HEK293 (cell line): ENCODE data around the gene ICAM2.

Source experiments
- CTCF ChIA-PET: fragments of 350-600 bp; formaldehyde crosslinking; extraction: SDS; loops from one replicate; lab custom pipeline; 2021; ENCODE audit warnings: antibody characterized with exemption; lab: Yijun Ruan, JAX
- POLR2A ChIA-PET: fragments of 300-600 bp; formaldehyde crosslinking; extraction: SDS; loops from one replicate; lab custom pipeline; 2020; ENCODE audit warnings: antibody characterized with exemption, inconsistent platforms; lab: Yijun Ruan, JAX
- H3K27ac ChIP-seq: fragments of 200-500 bp; sonication (Bioruptor generic); 2 replicates; pipeline ENCODE4 v1.5.1; 2014; ENCODE audit warnings: low read depth, low read length, control low read depth, inconsistent platforms; ENCODE audit errors: extremely low read depth
- H3K36me3 ChIP-seq, 2 experiments: fragments of 200-500 bp in 1 of 2; sonication (Bioruptor generic) in 1 of 2; 1 replicate in 1 of 2; 2 replicates in 1 of 2; pipeline ENCODE4 v1.5.1; 2014 to 2017; ENCODE audit warnings: inconsistent platforms in 2 of 2, low read length in 2 of 2; ENCODE audit not compliant: control insufficient read depth in 2 of 2, insufficient read depth in 1 of 2
- H3K4me1 ChIP-seq: fragments of 200-500 bp; sonication (Bioruptor generic); 2 replicates; pipeline ENCODE4 v1.5.1; 2014; ENCODE audit warnings: mild to moderate bottlenecking, low read length, inconsistent platforms; ENCODE audit not compliant: control insufficient read depth, insufficient read depth
- H3K4me3 ChIP-seq: 2 replicates; pipeline ENCODE4 v1.5.1; 2011; ENCODE audit warnings: low read depth, mild to moderate bottlenecking, control low read depth, low read length, moderate library complexity
- H3K9me3 ChIP-seq: fragments of 200-500 bp; sonication (Bioruptor generic); 2 replicates; pipeline ENCODE4 v1.5.1; 2014; ENCODE audit warnings: low read depth, low read length, inconsistent platforms; ENCODE audit not compliant: control insufficient read depth, insufficient read depth
- GLIS2 ChIP-seq: fragments of 450-650 bp; formaldehyde crosslinking; IDR thresholded peaks from 2 replicates; pipeline ENCODE4 v1.5.1; 2016; ENCODE audit warnings: missing biosample characterization, missing genetic modification characterization
- KLF16 ChIP-seq: fragments of 450-650 bp; formaldehyde crosslinking; IDR thresholded peaks from 2 replicates; pipeline ENCODE4 v1.5.1; 2017; ENCODE audit warnings: missing biosample characterization, missing genetic modification characterization
- KLF9 ChIP-seq: fragments of 450-650 bp; formaldehyde crosslinking; IDR thresholded peaks from 2 replicates; pipeline ENCODE4 v1.5.1; 2016; ENCODE audit warnings: missing biosample characterization, missing genetic modification characterization, low read depth
- SCRT1 ChIP-seq: fragments of 450-650 bp; formaldehyde crosslinking; IDR thresholded peaks from 2 replicates; pipeline ENCODE4 v1.5.1; 2016; ENCODE audit warnings: missing biosample characterization, missing genetic modification characterization, borderline replicate concordance
- SETDB1 ChIP-seq: IDR thresholded peaks from one replicate; pipeline ENCODE4 v1.6.1; 2017; ENCODE audit warnings: mild to moderate bottlenecking, low read length, moderate library complexity, mixed read lengths; ENCODE audit not compliant: insufficient read length
- SP7 ChIP-seq: fragments of 450-650 bp; formaldehyde crosslinking; IDR thresholded peaks from 2 replicates; pipeline ENCODE4 v1.5.1; 2016; ENCODE audit warnings: missing biosample characterization, missing genetic modification characterization
- WT1 ChIP-seq: fragments of 450-650 bp; formaldehyde crosslinking; IDR thresholded peaks from 2 replicates; pipeline ENCODE4 v1.5.1; 2016; ENCODE audit warnings: missing biosample characterization, missing genetic modification characterization
- ZNF157 ChIP-seq: fragments of 450-650 bp; formaldehyde crosslinking; IDR thresholded peaks from 2 replicates; pipeline ENCODE4 v1.5.1; 2016; ENCODE audit warnings: missing biosample characterization, missing genetic modification characterization
- ZNF202 ChIP-seq: fragments of 450-650 bp; formaldehyde crosslinking; IDR thresholded peaks from 2 replicates; pipeline ENCODE4 v1.5.1; 2016; ENCODE audit warnings: missing biosample characterization, missing genetic modification characterization, borderline replicate concordance
- ZNF221 ChIP-seq: fragments of 450-650 bp; formaldehyde crosslinking; IDR thresholded peaks from 2 replicates; pipeline ENCODE4 v1.5.1; 2017; ENCODE audit warnings: missing biosample characterization, missing genetic modification characterization, borderline replicate concordance
- ZNF274 ChIP-seq, 2 experiments: fragments of 200-500 bp in 1 of 2; fragments of 450-650 bp in 1 of 2; sonication (Bioruptor generic) in 1 of 2; formaldehyde crosslinking in 1 of 2; IDR thresholded peaks; 2 replicates each; pipeline versions ENCODE4 v1.5.1 to v1.6.1; 2014 to 2016; ENCODE audit warnings: borderline replicate concordance in 1 of 2, inconsistent platforms in 1 of 2, low read length in 1 of 2, missing biosample characterization in 1 of 2, missing genetic modification characterization in 1 of 2
- ZNF473 ChIP-seq: fragments of 450-650 bp; formaldehyde crosslinking; IDR thresholded peaks from 2 replicates; pipeline ENCODE4 v1.5.1; 2017; ENCODE audit warnings: missing biosample characterization, missing genetic modification characterization
- ZNF529 ChIP-seq: fragments of 450-650 bp; formaldehyde crosslinking; IDR thresholded peaks from 2 replicates; pipeline ENCODE4 v1.5.1; 2017; ENCODE audit warnings: missing genetic modification characterization, missing biosample characterization; ENCODE audit not compliant: insufficient replicate concordance
- ZNF558 ChIP-seq: fragments of 450-650 bp; formaldehyde crosslinking; IDR thresholded peaks from 2 replicates; pipeline ENCODE4 v1.5.1; 2016; ENCODE audit warnings: missing biosample characterization, missing genetic modification characterization
- ZNF626 ChIP-seq: fragments of 450-650 bp; sonication (Bioruptor Pico); formaldehyde crosslinking; IDR thresholded peaks from 2 replicates; pipeline ENCODE4 v1.5.1; 2018; ENCODE audit warnings: missing biosample characterization, missing genetic modification characterization, inconsistent platforms
- ZNF768 ChIP-seq: fragments of 450-650 bp; formaldehyde crosslinking; IDR thresholded peaks from 2 replicates; pipeline ENCODE4 v1.5.1; 2018; ENCODE audit warnings: missing biosample characterization, mild to moderate bottlenecking, missing genetic modification characterization
- ZNF776 ChIP-seq: fragments of 450-650 bp; formaldehyde crosslinking; IDR thresholded peaks from 2 replicates; pipeline ENCODE4 v1.5.0; 2017; ENCODE audit warnings: missing biosample characterization, missing genetic modification characterization, borderline replicate concordance
- ZNF830 ChIP-seq: fragments of 450-650 bp; IDR thresholded peaks from 2 replicates; pipeline ENCODE4 v1.5.0; 2018; ENCODE audit warnings: missing biosample characterization, missing genetic modification characterization, low read depth, mild to moderate bottlenecking, moderate library complexity
- TF ChIP-seq, protein P1 (sequence below): fragments of 450-650 bp; formaldehyde crosslinking; conservative IDR thresholded peaks from 2 replicates; pipeline ENCODE4 v1.5.1; 2016; ENCODE audit warnings: low read depth, missing biosample characterization, missing genetic modification characterization
- TF ChIP-seq, protein P2 (sequence below): fragments of 450-650 bp; formaldehyde crosslinking; IDR thresholded peaks from 2 replicates; pipeline ENCODE4 v1.5.1; 2016; ENCODE audit warnings: missing biosample characterization, missing genetic modification characterization
- TF ChIP-seq, protein P3 (sequence below): fragments of 450-650 bp; formaldehyde crosslinking; IDR thresholded peaks from 2 replicates; pipeline ENCODE4 v1.5.1; 2016; ENCODE audit warnings: missing biosample characterization, missing genetic modification characterization, borderline replicate concordance
- TF ChIP-seq, protein P4 (sequence below): fragments of 450-650 bp; formaldehyde crosslinking; IDR thresholded peaks from 2 replicates; pipeline ENCODE4 v1.5.1; 2016; ENCODE audit warnings: missing biosample characterization, missing genetic modification characterization

ICAM2 gene

DNA sequence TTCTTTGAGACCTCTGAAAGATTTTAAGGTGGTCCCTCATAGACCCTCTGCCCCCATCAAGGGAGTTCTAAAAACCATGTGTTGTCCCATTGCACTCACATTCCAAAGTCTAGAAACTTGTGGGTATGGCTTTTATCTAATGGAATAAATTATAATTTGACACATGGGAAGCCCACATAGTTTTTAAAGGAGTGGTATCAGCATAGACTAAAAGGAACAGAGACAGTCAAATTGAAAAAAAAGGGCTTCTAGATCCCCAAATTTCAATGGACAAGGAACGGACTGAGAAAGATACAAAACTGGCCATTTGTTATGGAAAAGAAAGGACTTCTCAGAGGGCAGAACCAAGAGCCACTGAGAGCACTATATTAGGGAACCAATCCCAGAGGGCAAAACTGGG, 48.7 kb upstream of the ICAM2 start:
- Histone ChIP-seq H3K4me3 (no peak overlapping the region), H3K4me1 (no peaks in the 10 kb centered on the region), H3K9me3 (no peaks in the 10 kb centered on the region), H3K27ac (no peak overlapping the region), H3K36me3 (peaks cover 0 to 47% of the 10 kb centered on the region in 2 experiments; a peak in 2 of 3 replicates)
- TF ChIP-seq ZNF776 (tag by site-specific recombination), result no peak
- TF ChIP-seq ZNF768, result 0 out of 2 replicates have a peak, but pooled peaks have one; percentile 42
- TF ChIP-seq ZNF157 (tag by site-specific recombination), result no peak
- TF ChIP-seq SETDB1, result peak; percentile 88
- TF ChIP-seq ZNF529, result no peak
- TF ChIP-seq ZNF626, result peak; percentile 49; the same call in 1 of the 2 replicates
- TF ChIP-seq, protein P1, sequence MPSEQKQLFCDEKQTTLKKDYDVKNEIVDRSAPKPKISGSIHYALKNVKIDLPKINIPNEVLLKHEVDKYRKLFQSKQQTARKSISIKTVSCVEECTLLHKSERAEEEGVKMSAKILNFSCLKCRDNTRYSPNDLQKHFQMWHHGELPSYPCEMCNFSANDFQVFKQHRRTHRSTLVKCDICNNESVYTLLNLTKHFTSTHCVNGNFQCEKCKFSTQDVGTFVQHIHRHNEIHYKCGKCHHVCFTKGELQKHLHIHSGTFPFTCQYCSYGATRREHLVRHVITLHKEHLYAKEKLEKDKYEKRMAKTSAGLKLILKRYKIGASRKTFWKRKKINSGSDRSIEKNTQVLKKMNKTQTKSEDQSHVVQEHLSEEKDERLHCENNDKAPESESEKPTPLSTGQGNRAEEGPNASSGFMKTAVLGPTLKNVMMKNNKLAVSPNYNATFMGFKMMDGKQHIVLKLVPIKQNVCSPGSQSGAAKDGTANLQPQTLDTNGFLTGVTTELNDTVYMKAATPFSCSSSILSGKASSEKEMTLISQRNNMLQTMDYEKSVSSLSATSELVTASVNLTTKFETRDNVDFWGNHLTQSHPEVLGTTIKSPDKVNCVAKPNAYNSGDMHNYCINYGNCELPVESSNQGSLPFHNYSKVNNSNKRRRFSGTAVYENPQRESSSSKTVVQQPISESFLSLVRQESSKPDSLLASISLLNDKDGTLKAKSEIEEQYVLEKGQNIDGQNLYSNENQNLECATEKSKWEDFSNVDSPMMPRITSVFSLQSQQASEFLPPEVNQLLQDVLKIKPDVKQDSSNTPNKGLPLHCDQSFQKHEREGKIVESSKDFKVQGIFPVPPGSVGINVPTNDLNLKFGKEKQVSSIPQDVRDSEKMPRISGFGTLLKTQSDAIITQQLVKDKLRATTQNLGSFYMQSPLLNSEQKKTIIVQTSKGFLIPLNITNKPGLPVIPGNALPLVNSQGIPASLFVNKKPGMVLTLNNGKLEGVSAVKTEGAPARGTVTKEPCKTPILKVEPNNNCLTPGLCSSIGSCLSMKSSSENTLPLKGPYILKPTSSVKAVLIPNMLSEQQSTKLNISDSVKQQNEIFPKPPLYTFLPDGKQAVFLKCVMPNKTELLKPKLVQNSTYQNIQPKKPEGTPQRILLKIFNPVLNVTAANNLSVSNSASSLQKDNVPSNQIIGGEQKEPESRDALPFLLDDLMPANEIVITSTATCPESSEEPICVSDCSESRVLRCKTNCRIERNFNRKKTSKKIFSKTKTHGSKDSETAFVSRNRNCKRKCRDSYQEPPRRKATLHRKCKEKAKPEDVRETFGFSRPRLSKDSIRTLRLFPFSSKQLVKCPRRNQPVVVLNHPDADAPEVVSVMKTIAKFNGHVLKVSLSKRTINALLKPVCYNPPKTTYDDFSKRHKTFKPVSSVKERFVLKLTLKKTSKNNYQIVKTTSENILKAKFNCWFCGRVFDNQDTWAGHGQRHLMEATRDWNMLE (tag by site-specific recombination), result no peak
- no peak for TF ChIP-seq SP7 (tag by site-specific recombination)
- no peak for TF ChIP-seq ZNF558 (tag by site-specific recombination)
- TF ChIP-seq, protein P2, sequence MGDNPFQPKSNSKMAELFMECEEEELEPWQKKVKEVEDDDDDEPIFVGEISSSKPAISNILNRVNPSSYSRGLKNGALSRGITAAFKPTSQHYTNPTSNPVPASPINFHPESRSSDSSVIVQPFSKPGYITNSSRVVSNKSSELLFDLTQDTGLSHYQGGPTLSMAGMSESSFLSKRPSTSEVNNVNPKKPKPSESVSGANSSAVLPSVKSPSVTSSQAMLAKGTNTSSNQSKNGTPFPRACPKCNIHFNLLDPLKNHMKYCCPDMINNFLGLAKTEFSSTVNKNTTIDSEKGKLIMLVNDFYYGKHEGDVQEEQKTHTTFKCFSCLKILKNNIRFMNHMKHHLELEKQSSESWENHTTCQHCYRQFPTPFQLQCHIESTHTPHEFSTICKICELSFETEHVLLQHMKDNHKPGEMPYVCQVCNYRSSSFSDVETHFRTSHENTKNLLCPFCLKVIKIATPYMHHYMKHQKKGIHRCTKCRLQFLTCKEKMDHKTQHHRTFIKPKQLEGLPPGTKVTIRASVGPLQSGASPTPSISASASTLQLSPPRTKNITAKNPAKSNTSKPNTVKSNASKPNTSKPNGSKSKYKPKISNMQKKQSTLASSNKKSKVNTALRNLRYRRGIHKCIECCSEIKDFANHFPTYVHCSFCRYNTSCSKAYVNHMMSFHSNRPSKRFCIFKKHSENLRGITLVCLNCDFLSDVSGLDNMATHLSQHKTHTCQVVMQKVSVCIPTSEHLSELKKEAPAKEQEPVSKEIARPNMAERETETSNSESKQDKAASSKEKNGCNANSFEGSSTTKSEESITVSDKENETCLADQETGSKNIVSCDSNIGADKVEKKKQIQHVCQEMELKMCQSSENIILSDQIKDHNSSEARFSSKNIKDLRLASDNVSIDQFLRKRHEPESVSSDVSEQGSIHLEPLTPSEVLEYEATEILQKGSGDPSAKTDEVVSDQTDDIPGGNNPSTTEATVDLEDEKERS, result peak; percentile 53; the same call in 1 of the 2 replicates
- ChIA-PET CTCF (interaction anchor here (0.9 to 2.3 kb wide), 2 partner anchors 40 to 65 kb away, joined by 4 to 8 read pairs; no protein-coding TSS in a partner anchor), POLR2A (no interaction called here)

DNA sequence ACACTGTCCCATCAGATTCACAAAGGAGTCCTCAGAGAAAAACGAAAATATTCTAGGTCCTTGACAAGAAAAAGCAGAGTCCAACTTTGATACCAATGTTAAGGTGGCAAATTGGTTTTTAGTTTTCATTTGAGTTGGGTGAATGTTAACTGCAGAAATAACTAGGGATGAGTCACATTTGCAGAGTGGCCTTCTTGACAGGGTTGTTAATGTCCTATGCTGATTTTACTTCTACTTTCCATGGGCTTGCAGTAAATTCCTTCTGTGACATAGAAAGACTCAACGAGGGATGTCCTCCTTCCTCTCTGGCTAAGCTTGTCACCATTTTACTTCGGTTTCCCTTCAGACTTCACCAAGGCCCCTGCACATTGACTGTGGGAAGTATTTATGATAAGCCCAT, 47.2 kb upstream of the ICAM2 start:
- H3K9me3 ChIP-seq, result no peaks in the 10 kb centered on the region
- no peak overlapping the region for H3K27ac ChIP-seq
- POLR2A ChIA-PET, result no interaction called here
- CTCF ChIA-PET, result interaction anchor here (2.3 kb wide), 1 partner anchor 66 kb away, joined by 8 read pairs; no protein-coding TSS in a partner anchor
- H3K4me1 ChIP-seq, result no peaks in the 10 kb centered on the region
- H3K36me3 ChIP-seq, result peaks cover 0 to 47% of the 10 kb centered on the region in 2 experiments; a peak in 2 of 3 replicates
- H3K4me3 ChIP-seq, result no peak overlapping the region
- no peak for TF ChIP-seq ZNF221 (tag by site-specific recombination)
- TF ChIP-seq ZNF274 (IDR thresholded peaks at IDR 0.05; ENCODE audit: low read length), result no peak
- TF ChIP-seq ZNF274 (tag by site-specific recombination; IDR thresholded peaks at IDR 0.05; ENCODE audit: borderline replicate concordance), result no peak
- TF ChIP-seq WT1 (tag by site-specific recombination), result no peak
- TF ChIP-seq ZNF830 (tag by site-specific recombination), result no peak
- no peak for TF ChIP-seq ZNF202 (tag by site-specific recombination)
- no peak for TF ChIP-seq GLIS2 (tag by site-specific recombination)
- TF ChIP-seq SCRT1 (tag by site-specific recombination), result no peak
- TF ChIP-seq KLF9 (tag by site-specific recombination), result no peak
- no peak for TF ChIP-seq KLF16 (tag by site-specific recombination)
- no peak for TF ChIP-seq ZNF473
- TF ChIP-seq, protein P3, sequence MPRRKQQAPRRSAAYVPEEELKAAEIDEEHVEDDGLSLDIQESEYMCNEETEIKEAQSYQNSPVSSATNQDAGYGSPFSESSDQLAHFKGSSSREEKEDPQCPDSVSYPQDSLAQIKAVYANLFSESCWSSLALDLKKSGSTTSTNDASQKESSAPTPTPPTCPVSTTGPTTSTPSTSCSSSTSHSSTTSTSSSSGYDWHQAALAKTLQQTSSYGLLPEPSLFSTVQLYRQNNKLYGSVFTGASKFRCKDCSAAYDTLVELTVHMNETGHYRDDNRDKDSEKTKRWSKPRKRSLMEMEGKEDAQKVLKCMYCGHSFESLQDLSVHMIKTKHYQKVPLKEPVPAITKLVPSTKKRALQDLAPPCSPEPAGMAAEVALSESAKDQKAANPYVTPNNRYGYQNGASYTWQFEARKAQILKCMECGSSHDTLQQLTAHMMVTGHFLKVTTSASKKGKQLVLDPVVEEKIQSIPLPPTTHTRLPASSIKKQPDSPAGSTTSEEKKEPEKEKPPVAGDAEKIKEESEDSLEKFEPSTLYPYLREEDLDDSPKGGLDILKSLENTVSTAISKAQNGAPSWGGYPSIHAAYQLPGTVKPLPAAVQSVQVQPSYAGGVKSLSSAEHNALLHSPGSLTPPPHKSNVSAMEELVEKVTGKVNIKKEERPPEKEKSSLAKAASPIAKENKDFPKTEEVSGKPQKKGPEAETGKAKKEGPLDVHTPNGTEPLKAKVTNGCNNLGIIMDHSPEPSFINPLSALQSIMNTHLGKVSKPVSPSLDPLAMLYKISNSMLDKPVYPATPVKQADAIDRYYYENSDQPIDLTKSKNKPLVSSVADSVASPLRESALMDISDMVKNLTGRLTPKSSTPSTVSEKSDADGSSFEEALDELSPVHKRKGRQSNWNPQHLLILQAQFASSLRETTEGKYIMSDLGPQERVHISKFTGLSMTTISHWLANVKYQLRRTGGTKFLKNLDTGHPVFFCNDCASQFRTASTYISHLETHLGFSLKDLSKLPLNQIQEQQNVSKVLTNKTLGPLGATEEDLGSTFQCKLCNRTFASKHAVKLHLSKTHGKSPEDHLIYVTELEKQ, result no peak
- TF ChIP-seq, protein P4, sequence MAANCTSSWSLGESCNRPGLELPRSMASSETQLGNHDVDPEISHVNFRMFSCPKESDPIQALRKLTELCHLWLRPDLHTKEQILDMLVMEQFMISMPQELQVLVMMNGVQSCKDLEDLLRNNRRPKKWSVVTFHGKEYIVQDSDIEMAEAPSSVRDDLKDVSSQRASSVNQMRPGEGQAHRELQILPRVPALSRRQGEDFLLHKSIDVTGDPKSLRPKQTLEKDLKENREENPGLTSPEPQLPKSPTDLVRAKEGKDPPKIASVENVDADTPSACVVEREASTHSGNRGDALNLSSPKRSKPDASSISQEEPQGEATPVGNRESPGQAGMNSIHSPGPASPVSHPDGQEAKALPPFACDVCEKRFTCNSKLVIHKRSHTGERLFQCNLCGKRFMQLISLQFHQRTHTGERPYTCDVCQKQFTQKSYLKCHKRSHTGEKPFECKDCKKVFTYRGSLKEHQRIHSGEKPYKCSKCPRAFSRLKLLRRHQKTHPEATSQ (tag by site-specific recombination), result no peak
